Hepatic stellate cell (primary cell): ENCODE results near the gene CSNK1D.

Experiments
- DNase-seq: peaks from one replicate; pipeline ENCODE4 v3.0.0; 2011; ENCODE audit warnings: low spot score

The CSNK1D gene

DNA sequence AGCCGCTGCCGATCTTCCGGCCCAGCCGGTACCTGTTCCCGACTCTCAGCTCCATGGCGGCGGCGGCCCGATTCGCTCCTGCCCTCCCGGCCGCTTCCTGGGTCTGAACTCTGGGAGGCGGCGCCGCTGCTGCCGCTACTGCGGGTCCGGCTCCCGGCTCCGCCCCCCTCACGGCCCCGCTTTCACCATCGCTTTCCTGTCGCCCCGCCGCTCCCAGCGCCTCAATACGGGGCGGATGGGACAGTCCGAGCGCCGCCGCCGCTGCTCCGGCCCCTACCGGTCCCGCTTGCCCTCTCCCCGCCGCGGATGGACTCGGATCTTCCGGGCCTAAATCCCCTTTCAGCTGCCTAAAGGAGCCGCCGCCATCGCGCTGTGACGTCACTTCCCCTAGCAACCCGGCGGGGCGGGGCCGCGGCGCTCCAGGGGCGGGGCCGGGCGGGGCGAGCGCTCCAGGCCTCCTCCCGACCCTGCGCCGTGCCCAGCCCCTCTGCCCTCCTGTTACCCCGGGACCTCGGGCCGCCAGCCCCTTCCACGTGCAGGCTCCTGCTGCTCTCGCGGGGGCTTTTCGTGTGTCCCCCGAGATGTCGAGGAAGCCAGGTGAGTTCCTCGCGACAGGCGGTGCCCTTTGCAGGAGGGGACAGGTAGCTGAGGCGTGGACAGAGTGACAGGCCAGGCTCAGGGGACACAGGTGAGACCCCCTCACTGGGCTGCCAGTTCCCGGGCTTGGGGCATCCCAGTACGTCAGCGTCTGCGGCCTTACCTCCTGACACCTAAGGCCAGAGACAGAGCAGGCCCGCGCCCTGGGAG lies at the start of gene CSNK1D:
Gene CSNK1D, minus strand, starts transcription at position 374 of the 807 bp plus-strand sequence. Its CDS starts 319 bp downstream, at position 55.
- peak; percentile 97 for DNase-seq

DNA sequence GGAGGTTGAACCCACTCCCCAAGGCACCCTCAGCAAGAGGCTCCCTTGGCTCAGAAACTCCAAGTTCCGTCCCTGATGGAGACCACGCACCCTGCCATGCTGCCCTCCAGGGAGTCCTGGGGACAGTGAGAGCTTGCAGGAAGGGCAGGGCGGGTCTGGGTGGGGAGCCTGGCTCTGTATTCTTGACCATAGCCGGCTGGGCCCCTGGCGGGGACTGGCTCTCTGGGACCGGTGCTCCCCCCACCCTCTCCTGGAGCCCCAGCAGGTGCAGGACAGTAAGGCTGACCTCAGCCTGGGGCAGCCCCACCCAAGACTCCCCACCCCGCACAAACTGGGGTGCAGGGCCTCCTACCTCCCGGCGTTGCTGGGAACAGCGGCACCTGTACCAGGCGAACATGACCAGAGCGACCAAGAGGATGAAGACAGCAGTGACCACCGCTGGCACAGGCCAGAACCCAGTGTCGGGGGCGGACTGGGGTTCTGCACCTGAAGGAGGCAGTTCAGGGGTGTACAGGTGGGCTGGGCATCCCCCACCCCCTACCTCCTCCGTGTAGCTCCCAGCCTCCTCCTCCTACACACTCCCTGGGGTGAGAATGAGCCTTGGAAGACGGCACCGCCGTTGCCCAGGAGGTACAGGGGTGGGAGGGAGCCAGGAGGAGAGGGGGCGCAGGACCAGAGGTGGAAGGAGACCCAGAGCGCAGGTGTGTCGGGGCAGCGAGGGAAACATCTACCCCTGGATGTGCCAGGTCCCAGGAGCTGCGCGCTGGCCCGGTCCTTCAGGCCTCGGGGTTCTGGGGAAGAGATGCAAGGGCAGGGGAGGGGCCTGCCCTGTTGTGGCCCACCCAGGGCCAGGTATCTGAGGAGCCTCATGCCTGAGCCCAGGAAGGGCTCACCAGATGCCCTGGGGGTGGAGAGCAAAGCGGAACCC lies 49.3 kb upstream of the CSNK1D start:
- DNase-seq: no peak

DNA sequence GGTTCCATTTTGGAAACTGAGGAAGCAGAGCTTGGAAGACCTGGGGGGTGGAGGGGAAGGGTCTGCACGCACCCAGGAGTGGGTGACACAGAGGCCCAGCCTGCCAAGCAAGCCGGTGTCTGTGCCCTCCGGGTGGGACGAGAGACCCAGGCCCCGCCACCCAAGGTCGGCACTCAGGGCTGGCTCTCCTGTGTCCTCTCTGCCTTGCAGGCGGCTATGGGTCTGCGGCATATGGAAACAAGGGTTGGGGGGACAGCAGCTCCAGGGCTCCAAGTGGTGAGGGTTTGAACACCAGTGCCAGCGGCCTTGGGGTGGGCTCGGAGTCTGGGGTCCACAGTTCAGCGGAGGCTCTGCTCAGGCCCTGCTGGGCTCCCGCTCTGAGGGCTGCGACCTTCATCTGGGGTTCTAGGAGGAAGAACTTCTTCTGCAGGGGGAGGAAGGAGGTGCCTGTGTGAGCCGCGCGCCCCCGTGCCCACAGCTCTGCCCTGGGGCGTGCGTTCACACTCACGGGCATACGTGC lies 48.5 kb upstream of the CSNK1D start:
- DNase-seq: no peak

DNA sequence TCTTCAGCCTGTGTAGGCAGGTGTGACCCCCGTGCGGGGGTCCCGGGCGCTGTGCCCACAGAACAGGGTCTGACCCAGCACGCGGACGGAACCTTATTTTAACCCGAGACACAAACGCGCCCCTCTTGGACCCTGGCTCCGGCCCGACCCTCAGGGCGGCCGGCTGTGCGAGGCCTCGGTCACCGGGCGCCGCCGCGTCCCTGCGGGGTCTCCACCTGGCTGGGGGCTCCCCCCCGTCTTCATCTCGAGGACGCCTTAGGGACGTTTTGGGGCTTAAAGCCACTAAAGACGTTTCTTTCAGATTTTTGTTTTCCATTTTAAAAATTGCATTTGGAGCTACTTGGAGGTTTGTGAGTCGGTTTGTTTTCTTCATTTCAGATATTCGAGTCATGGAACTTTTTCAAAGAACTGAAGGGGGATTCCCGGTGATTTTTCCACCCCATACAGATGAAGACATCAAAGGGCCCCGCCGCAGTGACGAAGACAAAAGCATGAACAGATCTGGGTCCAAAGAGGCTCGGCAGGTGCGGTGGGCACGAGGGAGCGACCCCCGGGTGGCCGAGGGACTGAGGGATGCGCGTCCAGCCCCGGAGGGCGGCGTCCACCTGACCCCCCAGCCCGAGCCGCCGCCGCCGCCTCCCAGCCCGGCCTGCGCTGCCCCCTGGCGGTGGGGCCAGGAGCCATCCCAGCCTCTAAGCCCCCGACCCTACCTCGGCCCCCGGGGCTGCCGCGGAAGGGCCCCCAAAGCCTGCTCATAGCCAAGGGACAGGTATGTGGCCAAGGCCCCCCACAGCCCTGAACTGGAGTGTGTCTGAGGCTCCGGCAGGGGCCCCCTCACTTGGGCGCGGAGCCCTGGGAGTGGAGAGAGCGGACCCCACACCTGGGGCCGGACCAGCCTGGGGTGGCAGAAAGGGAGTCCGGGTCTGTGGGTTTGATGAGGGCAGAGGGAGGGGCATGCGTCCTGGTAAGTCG lies 47.7 kb upstream of the CSNK1D start:
- peak; percentile 58 for DNase-seq

DNA sequence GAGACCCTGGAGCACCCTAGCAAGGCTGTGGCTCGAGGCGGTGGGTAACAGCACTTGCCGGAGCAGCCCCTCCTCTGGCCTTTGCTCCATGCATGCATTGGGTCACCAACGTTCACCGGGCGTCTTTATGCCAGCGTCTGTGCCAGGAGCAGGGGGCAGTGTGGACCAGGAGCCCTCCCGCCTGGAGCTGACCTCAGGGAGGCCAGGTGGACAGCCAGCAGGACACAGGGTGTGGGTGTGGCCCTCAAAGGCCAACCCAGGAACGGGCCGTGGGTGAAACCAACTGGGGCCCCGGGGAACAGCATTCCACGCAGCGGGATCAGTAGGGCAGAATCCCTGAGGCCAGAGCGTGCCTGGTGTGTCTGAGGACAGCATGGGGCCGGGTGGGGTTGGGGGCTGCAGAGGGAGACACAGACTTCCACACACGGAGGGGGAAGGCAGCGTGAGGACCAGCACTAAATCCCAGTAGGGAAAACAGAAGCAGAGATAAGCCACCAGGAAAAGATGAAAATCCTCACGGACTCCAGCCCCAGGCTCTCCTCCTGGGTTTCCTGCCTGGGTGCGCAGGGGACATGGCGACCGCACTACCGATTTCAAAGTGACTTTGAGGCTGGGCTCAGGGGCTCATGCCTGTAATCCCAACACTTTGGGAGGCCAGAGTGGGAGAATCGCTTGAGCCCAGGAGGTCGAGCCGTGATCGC lies 46.8 kb upstream of the CSNK1D start:
- no peak for DNase-seq

DNA sequence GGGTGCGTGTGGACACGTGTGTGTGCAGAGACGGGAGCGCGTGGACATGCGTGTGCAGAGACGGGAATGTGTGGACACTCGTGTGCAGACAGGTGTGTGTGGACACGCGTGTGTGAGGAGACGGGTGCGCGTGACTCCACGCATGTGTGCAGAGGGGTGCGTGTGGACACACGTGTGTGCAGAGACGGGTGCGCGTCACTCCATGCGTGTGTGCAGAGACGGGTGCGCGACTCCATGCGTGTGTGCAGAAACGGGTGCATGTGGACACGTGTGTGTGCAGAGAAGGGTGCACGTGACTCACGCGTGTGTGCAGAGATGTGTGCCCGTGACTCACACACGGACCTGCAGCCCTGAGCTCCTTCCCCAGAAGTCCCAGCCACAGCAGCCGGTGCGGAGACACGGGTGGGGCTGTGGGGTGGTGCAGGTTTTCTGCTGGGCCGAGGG lies 46.1 kb upstream of the CSNK1D start:
- no peak for DNase-seq

DNA sequence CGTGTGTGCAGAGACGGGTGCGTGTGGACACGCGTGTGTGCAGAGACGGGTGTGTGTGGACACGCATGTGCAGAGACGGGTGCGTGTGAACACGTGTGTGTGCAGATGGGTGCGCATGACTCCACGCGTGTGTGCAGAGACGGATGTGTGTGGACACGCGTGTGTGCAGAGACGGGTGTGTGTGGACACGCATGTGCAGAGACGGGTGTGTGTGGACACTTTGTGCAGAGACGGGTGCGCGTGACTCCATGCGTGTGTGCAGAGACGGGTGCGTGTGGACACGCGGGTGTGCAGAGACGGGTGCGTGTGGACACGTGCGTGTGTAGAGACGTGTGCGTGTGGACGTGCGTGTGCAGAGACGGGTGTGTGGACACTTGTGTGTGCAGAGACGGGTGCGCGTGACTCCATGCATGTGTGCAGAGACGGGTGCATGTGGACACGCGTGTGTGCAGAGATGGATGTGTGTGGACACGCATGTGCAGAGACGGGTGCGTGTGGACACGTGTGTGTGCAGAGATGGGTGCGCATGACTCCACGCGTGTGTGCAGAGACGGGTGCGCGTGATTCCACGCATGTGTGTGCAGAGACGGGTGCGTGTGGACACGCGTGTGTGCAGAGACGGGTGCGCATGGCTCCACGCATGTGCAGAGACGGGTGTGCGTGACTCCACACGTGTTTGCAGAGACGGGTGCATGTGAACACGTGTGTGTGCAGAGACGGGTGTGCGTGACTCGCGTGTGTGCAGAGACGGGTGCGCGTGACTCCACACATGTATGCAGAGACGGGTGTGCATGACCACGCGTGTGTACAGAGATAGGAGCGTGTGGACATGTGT lies 45.5 kb upstream of the CSNK1D start:
- no peak for DNase-seq

DNA sequence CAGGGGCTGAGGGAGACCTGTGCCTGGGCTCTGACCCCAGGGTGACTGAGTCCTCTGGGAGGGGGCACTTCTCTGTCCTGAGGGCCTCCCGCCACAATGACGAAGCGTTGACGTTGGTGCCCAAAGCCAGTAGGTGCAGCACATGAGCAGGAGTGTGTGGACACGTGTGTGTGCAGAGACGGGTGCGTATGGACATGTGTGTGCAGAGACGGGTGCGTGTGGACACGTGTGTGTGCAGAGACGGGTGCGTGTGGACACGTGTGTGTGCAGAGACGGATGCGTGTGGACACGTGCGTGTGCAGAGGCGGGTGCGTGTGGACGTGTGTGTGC lies 44.6 kb upstream of the CSNK1D start:
- DNase-seq: no peak

DNA sequence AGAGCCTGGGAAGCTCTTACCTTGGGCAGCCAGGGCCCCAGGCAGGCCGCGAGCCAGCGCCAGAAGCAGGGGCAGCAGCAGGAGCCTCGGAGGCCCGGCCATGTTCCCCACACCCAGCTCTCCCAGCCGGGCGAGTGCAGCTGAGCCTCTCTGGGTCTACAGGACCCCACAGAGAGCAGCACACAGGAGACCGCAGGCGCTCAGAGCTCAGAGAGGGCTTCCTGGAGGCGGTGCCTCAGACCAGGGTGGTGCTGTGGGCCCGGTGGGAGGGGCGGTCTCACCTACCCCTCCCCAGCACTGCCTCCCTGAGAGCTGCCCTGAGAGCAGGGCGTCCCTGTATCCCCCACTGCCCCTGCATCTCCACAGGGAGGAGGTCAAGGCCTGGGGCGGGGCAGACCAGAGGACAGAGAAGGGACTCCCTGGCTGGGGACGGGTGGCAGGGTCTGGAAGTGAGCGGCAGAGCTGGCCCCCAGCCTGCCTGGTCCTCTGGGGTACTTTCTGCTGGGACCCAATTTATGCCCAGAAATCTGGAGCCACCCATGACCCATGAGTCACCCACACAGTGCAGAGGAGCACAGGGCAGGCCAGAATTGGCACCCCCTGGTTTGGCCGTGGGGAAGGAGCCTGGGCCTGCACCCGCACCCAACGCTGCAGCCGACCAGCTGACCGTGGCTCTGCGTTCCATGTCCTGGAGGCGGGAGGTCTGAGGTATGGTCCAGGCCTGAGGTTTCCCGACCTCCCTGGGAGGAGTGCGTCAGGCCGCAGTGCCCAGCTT lies 44.1 kb upstream of the CSNK1D start, which contains the start of gene CD7:
Gene CD7, minus strand, starts transcription at position 215 of the 775 bp plus-strand sequence. Its CDS starts 113 bp downstream, at position 102.
- DNase-seq: no peak

DNA sequence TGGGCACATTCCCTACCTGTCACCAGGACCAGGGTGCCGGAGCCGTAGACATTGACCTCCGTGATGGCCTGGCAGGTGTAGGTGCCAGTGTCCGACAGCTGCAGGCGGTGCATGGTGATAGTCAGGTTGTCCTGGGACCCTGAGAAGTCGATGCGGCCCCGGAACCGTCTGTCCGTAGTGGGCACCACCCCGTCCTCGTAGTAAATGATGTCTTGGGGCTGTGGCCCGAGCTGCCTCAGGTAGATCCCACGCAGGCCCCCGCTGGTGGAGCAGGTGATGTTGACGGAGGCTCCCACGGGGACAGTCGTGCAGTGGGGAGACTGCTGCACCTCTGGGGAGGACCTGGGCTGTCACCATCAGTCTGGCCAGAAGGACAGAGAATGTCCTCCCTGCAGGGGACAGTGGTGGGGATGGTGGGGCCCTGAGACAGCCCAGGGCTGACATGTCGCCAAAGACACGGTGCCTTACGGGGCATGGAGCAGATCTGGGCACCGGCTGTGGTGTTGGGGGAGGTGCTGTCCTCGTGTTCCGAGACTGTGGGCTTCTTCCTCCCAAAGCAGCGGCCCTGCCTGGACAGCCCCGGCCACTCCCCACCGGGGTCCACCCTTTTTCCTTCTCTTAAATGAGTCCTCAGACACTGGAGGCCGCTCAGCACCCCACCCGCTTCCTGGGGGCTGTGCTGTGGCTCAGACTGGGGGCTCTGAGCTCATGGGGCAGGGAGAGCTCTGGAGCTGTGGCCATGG lies 43.3 kb upstream of the CSNK1D start:
- no peak for DNase-seq

DNA sequence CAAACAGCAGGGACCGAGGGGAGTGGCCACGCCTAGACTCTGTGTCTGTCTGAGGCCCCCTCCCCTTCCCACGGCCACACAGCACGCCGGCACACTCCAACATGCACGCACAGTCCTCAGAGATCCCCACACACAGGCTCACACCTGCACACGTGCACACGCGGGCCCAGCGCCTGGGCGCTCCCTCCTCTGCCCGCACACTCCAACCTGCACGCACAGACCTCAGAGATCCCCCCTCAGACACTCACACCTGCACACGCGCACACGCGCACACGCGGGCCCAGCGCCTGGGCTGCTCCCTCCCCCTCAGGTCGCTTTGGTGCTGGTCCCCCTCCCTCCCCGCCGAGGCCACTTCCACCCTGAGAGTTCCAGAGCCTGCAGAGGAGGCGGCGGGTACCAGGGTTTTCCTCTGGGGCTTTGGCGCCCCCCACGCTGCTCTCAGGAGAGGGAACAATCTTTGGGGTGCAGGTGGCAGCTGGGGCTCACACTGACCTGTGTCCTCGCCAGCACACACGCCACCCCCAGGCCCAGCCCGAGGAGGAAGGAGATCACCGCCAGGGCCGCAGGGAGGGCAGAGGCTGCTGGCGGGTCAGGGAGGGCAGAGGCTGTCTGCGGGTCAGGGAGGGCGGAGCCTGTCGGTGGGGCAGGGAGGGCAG lies 42.3 kb upstream of the CSNK1D start:
- DNase-seq: no peak

DNA sequence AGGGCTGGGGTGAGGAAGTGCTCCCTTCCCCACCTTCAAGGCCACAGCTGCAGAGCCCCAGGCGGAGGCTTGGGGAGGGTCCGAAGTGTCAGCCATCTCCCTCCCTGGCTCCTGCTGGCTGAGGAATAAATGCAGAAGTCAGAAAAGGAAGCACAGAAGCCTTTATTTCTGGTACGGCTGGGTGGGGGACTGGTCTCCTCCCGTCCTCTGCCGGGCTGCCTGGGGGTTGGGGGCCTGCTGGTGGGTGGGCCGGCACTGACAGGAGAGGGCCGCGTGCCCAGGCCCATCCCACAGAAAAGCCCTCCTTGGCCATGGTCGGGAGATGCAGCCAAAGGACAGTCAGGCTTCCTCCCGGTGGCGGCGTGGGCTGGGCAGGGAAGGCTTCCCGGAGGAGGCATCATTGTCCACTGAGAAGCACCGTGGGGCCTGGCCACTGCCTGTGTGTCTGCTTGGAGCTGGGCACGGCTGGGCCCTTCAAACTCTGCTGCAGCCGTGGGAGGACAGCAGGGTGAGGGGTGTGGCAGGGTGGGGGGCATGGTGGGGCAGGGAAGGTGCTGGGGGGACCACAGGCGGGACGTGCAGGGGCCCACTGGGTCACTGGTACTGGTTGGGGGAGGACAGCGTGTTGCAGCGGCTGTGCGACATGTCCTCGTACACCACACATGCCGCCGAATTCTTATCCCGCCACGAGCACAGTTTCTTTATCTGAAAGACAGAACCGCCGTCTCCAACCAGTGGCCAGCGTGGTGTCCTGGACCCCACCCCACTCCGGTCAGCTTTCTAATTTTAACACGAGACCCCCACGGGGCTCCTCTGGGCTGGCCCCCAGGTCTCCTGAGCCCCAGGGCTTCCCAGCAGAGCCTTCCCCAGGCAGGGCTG lies 41.5 kb upstream of the CSNK1D start:
- DNase-seq: no peak

DNA sequence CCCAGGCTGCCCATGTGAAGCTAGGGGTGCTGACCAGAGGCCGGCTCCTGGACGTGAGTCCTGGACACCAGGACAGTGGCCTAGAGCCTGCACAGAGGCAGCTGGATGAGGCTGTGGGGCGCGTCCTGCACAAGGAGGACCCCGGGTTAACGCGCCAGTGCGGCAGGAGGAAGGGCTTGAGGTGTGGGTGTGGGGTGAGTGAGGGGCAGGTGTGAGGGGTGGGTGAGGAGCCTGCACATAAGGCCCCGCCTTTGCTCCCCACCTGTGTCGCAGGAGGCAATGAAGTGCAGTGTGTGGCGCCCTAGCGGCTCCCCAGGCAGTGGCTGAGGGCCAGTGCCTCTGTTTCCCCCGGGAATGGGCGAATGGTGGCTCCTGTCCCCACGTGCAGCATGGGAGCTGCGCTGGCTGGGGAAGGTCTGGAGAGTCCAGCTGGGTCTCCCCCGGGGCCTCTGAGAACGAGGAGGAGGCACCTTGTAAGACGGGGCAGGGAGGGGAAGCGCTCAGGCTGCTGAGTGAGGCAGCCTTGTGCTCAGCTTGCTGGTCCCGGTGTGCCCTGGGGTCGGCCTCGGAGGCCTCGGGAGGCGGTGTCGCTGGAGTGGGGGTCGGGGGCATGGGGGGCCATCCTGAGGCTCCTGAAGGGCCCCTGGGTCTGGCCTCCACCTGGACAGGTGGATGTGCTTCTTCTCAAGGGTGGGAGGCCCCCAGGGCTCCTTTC lies 40.7 kb upstream of the CSNK1D start:
- no peak for DNase-seq

DNA sequence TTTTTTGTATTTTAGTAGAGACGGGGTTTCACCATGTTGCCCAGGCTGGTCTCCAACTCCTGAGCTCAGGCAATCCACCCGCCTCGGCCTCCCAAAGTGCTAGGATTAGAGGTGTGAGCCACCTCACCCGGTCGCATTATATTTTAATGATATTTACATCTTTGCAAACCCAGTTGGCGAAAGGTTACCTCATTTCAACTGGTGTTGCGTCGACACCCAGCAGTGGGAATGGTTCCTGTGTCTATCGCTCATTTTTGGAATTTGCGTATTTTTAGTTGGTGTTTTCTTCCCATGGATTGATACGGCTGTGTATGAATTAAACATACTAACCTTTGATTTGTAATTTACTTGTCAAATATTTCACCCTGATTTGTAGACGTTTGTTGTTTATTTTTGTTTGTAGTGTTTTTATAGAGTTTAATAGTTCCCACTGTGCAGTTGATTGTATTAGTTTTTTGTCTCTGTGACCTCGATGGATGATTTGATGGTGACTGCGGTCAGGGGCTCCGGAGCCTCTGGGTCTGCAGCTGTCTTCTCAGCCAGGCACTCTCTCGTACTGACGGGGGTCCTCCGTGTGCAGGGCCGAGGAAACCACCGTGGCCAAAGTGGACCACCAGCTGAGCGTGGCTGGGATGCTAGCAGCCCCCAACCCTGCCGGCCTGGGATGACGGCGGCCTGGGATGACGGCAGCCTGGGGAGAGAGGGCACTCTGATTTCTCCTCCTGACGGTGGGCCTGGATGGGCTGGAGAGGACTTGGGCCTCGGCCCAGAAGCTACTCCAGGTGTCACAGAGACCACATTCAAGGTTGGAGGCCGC lies 39.9 kb upstream of the CSNK1D start:
- no peak for DNase-seq

DNA sequence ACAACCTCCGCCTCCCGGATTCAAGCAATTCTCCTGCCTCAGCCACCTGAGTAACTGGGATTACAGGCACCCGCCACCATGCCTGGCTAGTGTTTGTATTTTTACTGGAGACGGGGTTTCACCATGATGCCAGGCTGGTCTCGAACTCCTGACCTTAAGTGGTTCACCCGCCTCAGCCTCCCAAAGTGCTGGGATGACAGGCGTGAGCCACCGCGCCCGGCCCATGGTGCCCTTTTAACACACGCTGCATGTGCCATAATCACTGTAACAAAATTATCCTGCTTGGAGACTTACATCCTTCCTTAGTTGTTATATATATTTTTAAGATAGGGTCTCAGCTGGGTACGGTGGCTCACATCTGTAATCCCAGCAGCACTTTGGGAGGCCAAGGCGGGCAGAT lies 38.5 kb upstream of the CSNK1D start:
- DNase-seq: no peak
